Astrocyte of the hippocampus (primary cell): ENCODE measurements around the gene TMEM18.

Source experiments
- DNase-seq: peaks from one replicate; pipeline ENCODE4 v3.0.0; 2011; ENCODE audit warnings: low read depth, low spot score

Gene TMEM18

GRCh38 chr2:620471-621302 is 56.5 kb downstream of the TMEM18 start:
- no peak for DNase-seq

DNA sequence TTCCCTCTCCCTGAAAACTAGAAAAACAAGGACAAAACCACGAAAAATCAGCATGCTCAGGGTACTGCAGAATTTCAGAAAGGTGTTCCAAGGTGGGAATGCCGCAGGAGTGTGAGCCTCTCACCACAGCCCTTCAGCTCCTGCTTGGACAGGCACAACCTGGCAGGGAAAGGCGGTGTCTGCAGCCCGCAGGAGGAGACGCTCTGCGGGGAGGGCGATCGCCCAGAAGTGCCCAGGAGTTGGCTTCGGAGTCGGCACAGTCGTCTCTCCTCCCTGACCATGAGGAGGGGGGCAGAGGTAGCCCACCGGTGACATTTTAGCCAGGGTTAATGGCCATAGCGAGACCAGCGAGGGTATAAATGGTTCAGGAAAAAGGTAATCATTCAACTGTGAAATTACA is 57.2 kb downstream of the TMEM18 start:
- no peak for DNase-seq

GRCh38 chr2:618422-618990 is 58.7 kb downstream of the TMEM18 start:
- no peak for DNase-seq

DNA sequence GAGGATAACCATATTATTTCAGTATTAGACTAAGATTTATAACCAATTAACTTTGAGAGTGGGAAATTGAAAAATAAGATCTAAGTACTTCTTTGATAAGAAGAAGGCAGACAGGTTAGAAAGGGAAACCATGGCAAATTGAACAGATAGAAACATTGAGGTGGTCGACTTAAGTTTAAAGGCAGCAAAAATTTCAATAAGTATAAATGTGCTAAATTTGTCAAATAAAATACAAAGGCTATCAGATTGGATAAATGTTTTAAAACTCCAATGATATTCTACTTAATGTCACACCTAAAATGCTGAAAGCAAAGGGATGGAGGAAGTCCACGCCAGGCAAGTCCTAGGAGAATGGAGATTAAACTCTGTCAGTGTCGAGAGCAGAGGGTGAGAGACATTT is 59.2 kb downstream of the TMEM18 start:
- DNase-seq: no peak
